ENCODE measurements around the gene NEUROG3.
"Not testable (repeated sequence)": the region's sequence is repeated elsewhere in the genome, so short reads cannot be mapped to it uniquely, and the experiment has no call there.

NEUROG3 gene

DNA sequence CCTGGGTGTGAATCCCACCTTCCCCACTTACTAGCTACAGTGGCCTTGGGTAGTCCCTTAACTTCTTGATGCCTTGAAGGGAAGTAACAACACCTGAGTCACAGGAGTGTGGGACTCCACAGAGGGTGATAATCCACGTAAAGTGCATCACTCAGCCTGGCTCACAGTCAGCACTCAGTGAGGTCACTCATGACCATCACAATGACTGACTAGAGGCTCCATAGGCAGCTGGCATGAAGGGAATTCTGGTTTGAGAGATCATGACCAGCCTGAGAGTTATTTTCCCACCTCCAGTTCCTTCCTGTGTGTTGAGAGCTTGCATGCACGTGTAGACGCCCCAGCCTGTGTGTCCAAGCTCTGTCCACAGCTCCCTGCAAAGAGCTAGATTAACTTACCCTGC lies 34.8 kb downstream of the NEUROG3 start:
- Histone ChIP-seq H3K79me2 (ENCODE audit: insufficient read depth, low read length) (no peaks in the 10 kb centered on the region), H3K36me3 (ENCODE audit: insufficient read depth, low read length) (no peaks in the 10 kb centered on the region), H3K4me3 (ENCODE audit: low read depth, low read length, poor library complexity, severe bottlenecking) (no peak overlapping the region), H4K20me1 (ENCODE audit: insufficient read depth, low read length) (no peaks in the 10 kb centered on the region), H3K4me2 (ENCODE audit: low read length) (no peak overlapping the region), H3K9me2 (ENCODE audit: low read depth, low read length) (no peaks in the 10 kb centered on the region), H3K4me1 (ENCODE audit: insufficient read depth, low read length, severe bottlenecking) (no peaks in the 10 kb centered on the region), H3K27ac (ENCODE audit: low read depth, low read length, poor library complexity, severe bottlenecking) (no peak overlapping the region), H2AFZ (ENCODE audit: low read length) (no peak overlapping the region), H3K9me3 (ENCODE audit: low read length) (0 out of 2 replicates have a peak, but pooled peaks cover 3% of the 10 kb centered on the region), H3F3A (ENCODE audit: insufficient read depth, low read length) (no peaks in the 10 kb centered on the region), H3K9ac (ENCODE audit: low read length) (no peak overlapping the region), H3K27me3 (ENCODE audit: insufficient read depth, low read length) (no peaks in the 10 kb centered on the region)
- no peak for TF ChIP-seq EZH2 (IDR thresholded peaks at IDR 0.05; ENCODE audit: borderline replicate concordance, low read length)
- TF ChIP-seq, protein P1, sequence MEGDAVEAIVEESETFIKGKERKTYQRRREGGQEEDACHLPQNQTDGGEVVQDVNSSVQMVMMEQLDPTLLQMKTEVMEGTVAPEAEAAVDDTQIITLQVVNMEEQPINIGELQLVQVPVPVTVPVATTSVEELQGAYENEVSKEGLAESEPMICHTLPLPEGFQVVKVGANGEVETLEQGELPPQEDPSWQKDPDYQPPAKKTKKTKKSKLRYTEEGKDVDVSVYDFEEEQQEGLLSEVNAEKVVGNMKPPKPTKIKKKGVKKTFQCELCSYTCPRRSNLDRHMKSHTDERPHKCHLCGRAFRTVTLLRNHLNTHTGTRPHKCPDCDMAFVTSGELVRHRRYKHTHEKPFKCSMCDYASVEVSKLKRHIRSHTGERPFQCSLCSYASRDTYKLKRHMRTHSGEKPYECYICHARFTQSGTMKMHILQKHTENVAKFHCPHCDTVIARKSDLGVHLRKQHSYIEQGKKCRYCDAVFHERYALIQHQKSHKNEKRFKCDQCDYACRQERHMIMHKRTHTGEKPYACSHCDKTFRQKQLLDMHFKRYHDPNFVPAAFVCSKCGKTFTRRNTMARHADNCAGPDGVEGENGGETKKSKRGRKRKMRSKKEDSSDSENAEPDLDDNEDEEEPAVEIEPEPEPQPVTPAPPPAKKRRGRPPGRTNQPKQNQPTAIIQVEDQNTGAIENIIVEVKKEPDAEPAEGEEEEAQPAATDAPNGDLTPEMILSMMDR (IDR thresholded peaks at IDR 0.05; ENCODE audit: low read length) = no peak

DNA sequence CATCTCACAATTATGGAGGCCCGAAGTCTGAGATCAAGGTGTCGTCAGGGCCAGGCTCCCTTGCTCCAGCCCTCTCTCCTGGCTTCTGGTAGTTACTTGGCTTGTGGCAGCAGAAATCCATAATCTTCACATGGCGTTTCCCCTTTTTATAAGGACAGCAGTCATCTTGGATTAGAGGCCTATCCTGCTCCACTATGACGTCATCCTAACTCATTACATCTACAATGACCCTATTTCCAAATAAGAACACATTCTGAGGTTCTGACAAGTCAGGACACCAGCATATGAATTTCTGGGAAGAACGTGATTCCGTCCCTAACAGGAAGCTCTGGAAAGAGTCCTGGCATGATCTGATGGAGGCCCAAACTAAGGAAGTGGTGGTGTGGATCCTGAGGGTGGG lies 35.8 kb downstream of the NEUROG3 start:
- Histone ChIP-seq H3K4me1 (ENCODE audit: insufficient read depth, low read length, severe bottlenecking) (no peaks in the 10 kb centered on the region), H3F3A (ENCODE audit: insufficient read depth, low read length) (no peaks in the 10 kb centered on the region), H3K27ac (ENCODE audit: low read depth, low read length, poor library complexity, severe bottlenecking) (no peak overlapping the region), H3K79me2 (ENCODE audit: insufficient read depth, low read length) (no peaks in the 10 kb centered on the region), H4K20me1 (ENCODE audit: insufficient read depth, low read length) (no peaks in the 10 kb centered on the region), H3K9ac (ENCODE audit: low read length) (no peak overlapping the region), H2AFZ (ENCODE audit: low read length) (no peak overlapping the region), H3K4me2 (ENCODE audit: low read length) (no peak overlapping the region), H3K9me2 (ENCODE audit: low read depth, low read length) (no peaks in the 10 kb centered on the region), H3K36me3 (ENCODE audit: insufficient read depth, low read length) (no peaks in the 10 kb centered on the region), H3K4me3 (ENCODE audit: low read depth, low read length, poor library complexity, severe bottlenecking) (no peak overlapping the region), H3K9me3 (ENCODE audit: low read length) (0 out of 2 replicates have a peak, but pooled peaks cover 3% of the 10 kb centered on the region), H3K27me3 (ENCODE audit: insufficient read depth, low read length) (no peaks in the 10 kb centered on the region)
- TF ChIP-seq, protein P1 (IDR thresholded peaks at IDR 0.05; ENCODE audit: low read length) = no peak
- TF ChIP-seq EZH2 (IDR thresholded peaks at IDR 0.05; ENCODE audit: borderline replicate concordance, low read length) = no peak

GRCh38 chr10:69536521-69536920 lies 36.7 kb downstream of the NEUROG3 start:
- not testable (repeated sequence) for H3K4me3 ChIP-seq (ENCODE audit: low read depth, low read length, poor library complexity, severe bottlenecking); H3K27ac ChIP-seq (ENCODE audit: low read depth, low read length, poor library complexity, severe bottlenecking); H3K9ac ChIP-seq (ENCODE audit: low read length); H3K4me1 ChIP-seq (ENCODE audit: insufficient read depth, low read length, severe bottlenecking); H3K4me2 ChIP-seq (ENCODE audit: low read length); H3K79me2 ChIP-seq (ENCODE audit: insufficient read depth, low read length); H3K9me2 ChIP-seq (ENCODE audit: low read depth, low read length); H4K20me1 ChIP-seq (ENCODE audit: insufficient read depth, low read length); H3K36me3 ChIP-seq (ENCODE audit: insufficient read depth, low read length); H2AFZ ChIP-seq (ENCODE audit: low read length); H3F3A ChIP-seq (ENCODE audit: insufficient read depth, low read length); H3K27me3 ChIP-seq (ENCODE audit: insufficient read depth, low read length); H3K9me3 ChIP-seq (ENCODE audit: low read length)

DNA sequence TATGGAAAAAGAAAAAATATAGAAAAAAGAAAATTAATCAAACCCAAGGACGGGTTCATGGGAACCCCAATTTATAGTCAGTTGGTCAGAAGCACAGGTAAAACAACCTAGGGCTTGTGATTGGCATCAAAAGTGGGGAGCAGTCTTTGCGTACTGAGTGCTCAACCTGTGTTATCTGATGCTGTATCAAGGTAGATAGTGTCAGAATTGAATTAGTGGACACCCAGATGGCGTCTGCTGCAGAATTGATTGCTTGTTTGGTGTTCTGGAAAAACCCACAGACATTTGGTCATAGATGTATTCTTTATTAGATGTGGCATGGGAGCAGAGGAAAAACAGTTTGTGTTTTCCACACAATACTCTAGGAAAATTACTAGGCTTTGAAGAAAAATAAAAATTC lies 39.6 kb downstream of the NEUROG3 start:
- Histone ChIP-seq H3K4me2 (ENCODE audit: low read length) (no peak overlapping the region), H3K9me2 (ENCODE audit: low read depth, low read length) (no peaks in the 10 kb centered on the region), H4K20me1 (ENCODE audit: insufficient read depth, low read length) (no peaks in the 10 kb centered on the region), H3K79me2 (ENCODE audit: insufficient read depth, low read length) (no peaks in the 10 kb centered on the region), H3K4me3 (ENCODE audit: low read depth, low read length, poor library complexity, severe bottlenecking) (no peak overlapping the region), H3K9me3 (ENCODE audit: low read length) (no peaks in the 10 kb centered on the region), H3K9ac (ENCODE audit: low read length) (no peak overlapping the region), H3K4me1 (ENCODE audit: insufficient read depth, low read length, severe bottlenecking) (no peaks in the 10 kb centered on the region), H3F3A (ENCODE audit: insufficient read depth, low read length) (no peaks in the 10 kb centered on the region), H3K36me3 (ENCODE audit: insufficient read depth, low read length) (no peaks in the 10 kb centered on the region), H2AFZ (ENCODE audit: low read length) (no peak overlapping the region), H3K27ac (ENCODE audit: low read depth, low read length, poor library complexity, severe bottlenecking) (no peak overlapping the region), H3K27me3 (ENCODE audit: insufficient read depth, low read length) (no peaks in the 10 kb centered on the region)
- TF ChIP-seq, protein P1 (IDR thresholded peaks at IDR 0.05; ENCODE audit: low read length) = no peak
- TF ChIP-seq EZH2 (IDR thresholded peaks at IDR 0.05; ENCODE audit: borderline replicate concordance, low read length) = no peak

All from OCI-LY1 (cell line).